Bronchial epithelial cell (primary cell): ENCODE data around the gene SLC25A21. TPM values are rescaled to one million over a fixed set of nuclear protein-coding genes. Genes with fewer than 3 reads are reported as not detected.

Experiments
- DNase-seq: peaks from one replicate; pipeline ENCODE4 v3.0.0-alpha.2; 2010; ENCODE audit warnings: low read depth
- FAIRE-seq: peaks from 2 replicates; lab custom pipeline; 2011; peaks lifted over from hg19 to GRCh38; lab: Jason Lieb, UNC
- H3K27me3 ChIP-seq: 2 replicates; pipeline ENCODE4 v1.5.1; 2011; ENCODE audit warnings: low read length; ENCODE audit not compliant: control insufficient read depth, insufficient read depth
- H3K36me3 ChIP-seq: 2 replicates; pipeline ENCODE4 v1.5.1; 2011; ENCODE audit warnings: low read length; ENCODE audit not compliant: control insufficient read depth, insufficient read depth
- H3K4me3 ChIP-seq: 2 replicates; pipeline ENCODE4 v1.5.1; 2011; ENCODE audit warnings: mild to moderate bottlenecking, low read depth, low read length, control low read depth
- CTCF ChIP-seq: IDR thresholded peaks from 2 replicates; pipeline ENCODE4 v1.5.1; 2011; ENCODE audit warnings: mild to moderate bottlenecking, moderate library complexity, low read length, control low read depth, inconsistent platforms; ENCODE audit not compliant: insufficient read depth, severe bottlenecking
- total RNA-seq: library from RNA; depleted of rRNA; stranded (reverse); fragments of >200 nt; gene quantifications from 2 replicates; pipeline ENCODE4 v1.2.1, GENCODE V29; 2014

The SLC25A21 gene
- total RNA-seq, 1 donor from 2014 or later: 0.53 TPM

DNA sequence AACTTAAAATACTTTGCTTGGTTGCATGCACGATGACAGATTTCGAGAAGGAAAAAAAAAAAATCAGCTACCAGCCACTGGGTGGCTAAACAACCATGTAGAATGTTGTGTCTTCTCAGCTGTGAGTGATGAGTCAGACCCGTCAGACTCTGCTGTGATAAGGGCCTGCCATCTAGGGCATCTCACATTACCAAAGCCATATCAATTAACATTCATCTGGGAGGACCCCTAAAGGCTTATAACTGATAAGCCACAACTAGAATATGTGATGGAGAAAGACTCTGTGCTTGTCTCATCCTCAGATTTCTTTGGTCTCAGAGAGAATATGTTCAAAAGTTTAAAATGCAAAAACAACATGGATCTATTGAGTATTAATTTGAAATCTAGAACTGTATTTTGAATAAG lies 399.3 kb downstream of the SLC25A21 start:
- peak; percentile 44 for TF ChIP-seq CTCF
- peak; percentile 79 for FAIRE-seq
- peak; percentile 83 for DNase-seq

GRCh38 chr14:36771028-36771640 lies 401.3 kb downstream of the SLC25A21 start:
- DNase-seq: peak; percentile 58
- TF ChIP-seq CTCF: no peak
- H3K27me3 ChIP-seq: no peaks in the 10 kb centered on the region
- FAIRE-seq: no peak
- H3K4me3 ChIP-seq: no peak overlapping the region
- H3K36me3 ChIP-seq: no peaks in the 10 kb centered on the region

More for the DNA sequence above, 399.3 kb downstream of the SLC25A21 start:
- no peaks in the 10 kb centered on the region for H3K27me3 ChIP-seq
- H3K4me3 ChIP-seq: no peak overlapping the region
- no peaks in the 10 kb centered on the region for H3K36me3 ChIP-seq

DNA sequence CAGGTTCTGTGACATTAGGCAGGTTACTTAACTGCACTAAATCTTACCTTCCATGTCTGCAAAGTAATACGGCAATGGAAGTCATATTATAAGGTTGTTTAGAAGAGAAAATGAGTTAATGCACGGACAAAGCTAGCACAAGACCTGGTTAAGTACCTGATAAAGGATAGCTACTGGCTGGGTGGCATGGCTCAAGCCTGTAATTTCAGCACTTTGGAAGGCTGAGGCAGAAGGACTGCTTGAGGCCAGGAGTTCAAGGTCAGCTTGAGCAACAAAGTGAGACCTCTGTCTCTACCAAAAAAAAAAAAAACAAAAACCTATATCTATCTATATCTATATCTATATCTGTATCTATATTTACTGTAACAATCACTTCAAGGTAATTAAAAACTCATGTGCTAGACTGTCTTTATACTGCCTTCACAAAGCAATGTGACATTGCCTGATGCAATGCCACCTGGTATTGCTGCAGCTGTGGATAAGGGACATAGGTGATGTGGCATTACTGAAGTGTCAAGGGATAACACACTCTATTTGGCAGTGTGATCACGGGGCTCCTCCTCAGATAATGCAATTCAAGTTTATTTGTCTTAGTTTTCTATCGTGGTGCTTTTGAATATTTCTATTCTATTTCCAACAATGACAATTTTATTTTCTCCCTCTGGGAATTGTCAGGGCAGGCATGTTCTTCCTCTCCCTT lies 403.6 kb downstream of the SLC25A21 start:
- Histone ChIP-seq H3K4me3 (no peak overlapping the region), H3K27me3 (no peaks in the 10 kb centered on the region), H3K36me3 (no peaks in the 10 kb centered on the region)
- DNase-seq: no peak
- TF ChIP-seq CTCF: no peak
- no peak for FAIRE-seq

- Histone ChIP-seq H3K36me3 (no peaks in the 10 kb centered on the region), H3K4me3 (no peak overlapping the region), H3K27me3 (no peaks in the 10 kb centered on the region)
- TF ChIP-seq CTCF: no peak
- FAIRE-seq (peak; percentile 99), DNase-seq (peak; percentile 99)
These were observed 404.7 kb downstream of the SLC25A21 start for GRCh38 chr14:36767603-36768281.

GRCh38 chr14:36766974-36767373 lies 405.4 kb downstream of the SLC25A21 start:
- Histone ChIP-seq H3K4me3 (no peak overlapping the region), H3K27me3 (no peaks in the 10 kb centered on the region), H3K36me3 (no peaks in the 10 kb centered on the region)
- DNase-seq (no peak), FAIRE-seq (no peak)
- TF ChIP-seq CTCF: no peak
